NB4 (cell line): Measurements from ENCODE around the gene THRSP.

Experiments
- DNase-seq: peaks from one replicate; pipeline ENCODE4 v3.0.0; 2010; ENCODE audit warnings: low read depth
- H3K4me3 ChIP-seq: one replicate; pipeline ENCODE4 v1.5.1; 2011; ENCODE audit warnings: mild to moderate bottlenecking, low read depth, low read length, moderate library complexity
- CTCF ChIP-seq: IDR thresholded peaks from one replicate; pipeline ENCODE4 v1.5.1; 2012; ENCODE audit warnings: low read depth, low read length
- MYC ChIP-seq: IDR thresholded peaks from 2 replicates; pipeline ENCODE4 v1.6.1; 2011; ENCODE audit warnings: low read depth, low read length
- POLR2A ChIP-seq: IDR thresholded peaks from 2 replicates; pipeline ENCODE4 v1.6.1; 2011; ENCODE audit warnings: mild to moderate bottlenecking; ENCODE audit not compliant: insufficient read length; ENCODE audit errors: extremely low read depth
- TF ChIP-seq, protein P1 (sequence below): IDR thresholded peaks from 2 replicates; pipeline ENCODE4 v1.6.1; 2011; ENCODE audit warnings: low read depth, low read length

The THRSP gene

DNA sequence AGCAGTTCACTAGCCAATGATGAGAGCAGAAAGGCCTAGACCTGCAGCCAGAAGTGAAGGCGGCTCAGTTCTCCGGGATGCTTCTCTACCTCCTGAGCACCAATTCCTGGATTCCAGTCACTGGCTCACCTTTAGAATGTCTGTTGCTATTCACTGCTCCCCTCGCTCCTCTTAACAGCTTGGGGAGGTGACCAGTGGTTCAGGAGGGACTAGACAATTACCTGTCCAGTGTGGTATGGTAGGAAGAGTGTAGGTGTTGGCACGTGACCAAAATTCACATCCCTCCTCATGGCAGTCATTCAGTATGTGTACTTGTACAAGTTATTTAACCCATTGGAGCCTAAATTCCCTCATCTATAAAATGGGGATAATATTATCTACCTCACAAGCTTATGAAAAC, 4.0 kb downstream of the THRSP start:
- no peak overlapping the region for H3K4me3 ChIP-seq
- TF ChIP-seq MYC (no peak), CTCF (no peak), POLR2A (no peak)
- TF ChIP-seq, protein P1, sequence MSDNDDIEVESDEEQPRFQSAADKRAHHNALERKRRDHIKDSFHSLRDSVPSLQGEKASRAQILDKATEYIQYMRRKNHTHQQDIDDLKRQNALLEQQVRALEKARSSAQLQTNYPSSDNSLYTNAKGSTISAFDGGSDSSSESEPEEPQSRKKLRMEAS, result no peak
- no peak for DNase-seq

DNA sequence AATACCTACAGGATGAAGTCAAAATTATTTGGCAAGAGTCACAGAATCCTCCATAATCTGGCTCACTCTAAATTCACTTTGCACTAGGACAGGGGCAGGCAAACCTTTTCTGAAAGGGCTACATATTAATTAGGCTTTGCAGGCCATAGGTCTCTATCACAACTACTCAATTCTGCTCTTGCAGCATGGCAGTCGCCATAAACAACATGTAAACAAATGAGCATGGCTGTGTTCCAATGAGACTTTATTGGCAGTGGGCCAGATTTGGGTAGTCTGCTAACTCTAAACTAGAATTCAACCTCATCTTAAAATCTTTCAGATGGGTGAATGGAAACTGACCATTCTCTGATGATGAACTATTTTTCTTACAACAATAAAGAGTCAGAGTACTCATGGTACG, 5.8 kb downstream of the THRSP start:
- H3K4me3 ChIP-seq, result no peak overlapping the region
- no peak for DNase-seq
- TF ChIP-seq CTCF (no peak), POLR2A (no peak), MYC (no peak)
- TF ChIP-seq, protein P1, result no peak

GRCh38 chr11:78070621-78071020, 7.0 kb downstream of the THRSP start:
- no peak for DNase-seq
- TF ChIP-seq, protein P1, result no peak
- TF ChIP-seq POLR2A (no peak), CTCF (no peak), MYC (no peak)
- no peak overlapping the region for H3K4me3 ChIP-seq

GRCh38 chr11:78071717-78072116, 8.1 kb downstream of the THRSP start:
- TF ChIP-seq POLR2A, result no peak
- TF ChIP-seq, protein P1, result no peak
- DNase-seq, result no peak
- no peak overlapping the region for H3K4me3 ChIP-seq

GRCh38 chr11:78072455-78072854, 8.8 kb downstream of the THRSP start:
- no peak overlapping the region for H3K4me3 ChIP-seq
- DNase-seq, result no peak
- TF ChIP-seq POLR2A, result no peak
- TF ChIP-seq CTCF, result no peak
- no peak for TF ChIP-seq MYC
- TF ChIP-seq, protein P1, result no peak

GRCh38 chr11:78074756-78075155, 11.1 kb downstream of the THRSP start:
- no peak overlapping the region for H3K4me3 ChIP-seq
- DNase-seq, result no peak
- TF ChIP-seq MYC, result no peak
- TF ChIP-seq POLR2A, result no peak
- TF ChIP-seq, protein P1, result no peak
- no peak for TF ChIP-seq CTCF
